Uterus (tissue), 4 donors: ENCODE measurements around the gene STIM2. TPM values are rescaled to one million over a fixed set of nuclear protein-coding genes. Genes with fewer than 3 reads are reported as not detected.

Experiments used
- DNase-seq, 2 donors: peaks; one replicate each; pipeline ENCODE4 v3.0.0-alpha.2; 2019 to 2020
- H3K27ac ChIP-seq, 2 donors: fragments of 200-600 bp; sonication (generic); 1 replicate in 1 of 2; 2 replicates in 1 of 2; pipeline ENCODE4 v1.5.1; 2016 to 2018
- H3K27me3 ChIP-seq, 2 donors: fragments of 200-600 bp; sonication (generic); one replicate each; pipeline ENCODE4 v1.5.1; 2018 to 2019; ENCODE audit warnings: control low read depth in 1 of 2
- H3K36me3 ChIP-seq, 2 donors: fragments of 200-600 bp; sonication (generic); one replicate each; pipeline ENCODE4 v1.5.1; 2019; ENCODE audit warnings: control low read depth in 1 of 2
- H3K4me1 ChIP-seq, 2 donors: fragments of 200-600 bp; sonication (generic); one replicate each; pipeline ENCODE4 v1.5.1; 2018 to 2019; ENCODE audit warnings: control low read depth in 1 of 2
- H3K4me3 ChIP-seq, 2 donors: fragments of 200-600 bp; sonication (generic); 1 replicate in 1 of 2; 2 replicates in 1 of 2; pipeline ENCODE4 v1.5.1; 2018 to 2019; ENCODE audit warnings: mild to moderate bottlenecking in 1 of 2
- H3K9me3 ChIP-seq, 2 donors: fragments of 200-600 bp; sonication (generic); one replicate each; pipeline ENCODE4 v1.5.1; 2019; ENCODE audit warnings: control low read depth in 1 of 2
- POLR2A ChIP-seq, 2 donors: fragments of 450-650 bp; IDR thresholded peaks; one replicate each; pipeline ENCODE4 v1.6.1; 2016; ENCODE audit warnings: antibody characterized with exemption in 2 of 2, mild to moderate bottlenecking in 1 of 2, moderate library complexity in 1 of 2
- intact Hi-C: fragments of 100-400 bp; cut with DNase I; formaldehyde crosslinking; loops from one replicate; pipeline ENCODE4 v1.15.1; 2023; ENCODE audit warnings: low total_unique reads
- total RNA-seq, 4 donors: library from RNA; depleted of rRNA in 3 of 4; stranded (reverse); fragments of >200 nt in 3 of 4; gene quantifications; one replicate each; pipeline versions ENCODE4 v1.1.0 to v1.2.4, GENCODE V29; 2014 to 2023
- TF ChIP-seq, protein P1 (sequence below), 4 experiments: fragments of 200-600 bp in 2 of 4; fragments of 450-650 bp in 2 of 4; sonication (generic) in 2 of 4; IDR thresholded peaks; one replicate each; pipeline ENCODE4 v1.5.1; 2016 to 2019; ENCODE audit warnings: antibody characterized with exemption in 4 of 4, mild to moderate bottlenecking in 2 of 4, moderate library complexity in 1 of 4
- donor health status: DM: yes; HTN: yes; CAD: no.

STIM2 gene
- total RNA-seq, 4 donors from 2014 or later: 27.9 to 38.2 (median 29.4) TPM

DNA sequence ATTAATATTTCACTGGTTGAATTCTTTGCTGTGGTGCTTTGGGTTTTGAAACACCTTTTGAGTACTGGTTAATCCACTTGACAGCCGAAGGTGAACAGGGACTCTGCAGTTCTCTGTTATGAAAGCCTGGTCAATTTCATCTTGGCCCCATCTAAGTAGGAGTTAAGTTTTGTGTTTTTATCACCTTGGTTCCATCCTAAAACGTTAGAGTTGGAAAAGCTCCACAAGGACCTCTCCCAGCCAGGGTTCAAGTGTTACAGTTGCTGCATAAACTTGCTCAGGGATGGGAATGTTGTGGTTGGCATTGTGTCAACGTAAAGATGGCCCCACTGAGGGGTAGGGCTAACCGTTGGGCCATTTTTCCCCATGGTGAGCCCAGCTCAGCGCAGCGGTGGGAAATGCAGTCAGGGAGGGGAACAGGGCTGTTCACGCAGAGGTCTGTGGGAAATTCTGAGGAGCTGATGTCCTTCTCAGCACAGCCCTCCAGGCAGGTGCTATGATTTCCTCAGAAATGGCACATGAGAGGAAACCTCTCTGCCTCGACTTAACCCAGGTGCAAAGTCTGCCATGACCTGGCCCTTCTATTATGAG lies 188.7 kb downstream of the STIM2 start:
- TF ChIP-seq, protein P1, sequence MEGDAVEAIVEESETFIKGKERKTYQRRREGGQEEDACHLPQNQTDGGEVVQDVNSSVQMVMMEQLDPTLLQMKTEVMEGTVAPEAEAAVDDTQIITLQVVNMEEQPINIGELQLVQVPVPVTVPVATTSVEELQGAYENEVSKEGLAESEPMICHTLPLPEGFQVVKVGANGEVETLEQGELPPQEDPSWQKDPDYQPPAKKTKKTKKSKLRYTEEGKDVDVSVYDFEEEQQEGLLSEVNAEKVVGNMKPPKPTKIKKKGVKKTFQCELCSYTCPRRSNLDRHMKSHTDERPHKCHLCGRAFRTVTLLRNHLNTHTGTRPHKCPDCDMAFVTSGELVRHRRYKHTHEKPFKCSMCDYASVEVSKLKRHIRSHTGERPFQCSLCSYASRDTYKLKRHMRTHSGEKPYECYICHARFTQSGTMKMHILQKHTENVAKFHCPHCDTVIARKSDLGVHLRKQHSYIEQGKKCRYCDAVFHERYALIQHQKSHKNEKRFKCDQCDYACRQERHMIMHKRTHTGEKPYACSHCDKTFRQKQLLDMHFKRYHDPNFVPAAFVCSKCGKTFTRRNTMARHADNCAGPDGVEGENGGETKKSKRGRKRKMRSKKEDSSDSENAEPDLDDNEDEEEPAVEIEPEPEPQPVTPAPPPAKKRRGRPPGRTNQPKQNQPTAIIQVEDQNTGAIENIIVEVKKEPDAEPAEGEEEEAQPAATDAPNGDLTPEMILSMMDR (IDR thresholded peaks at IDR 0.05): no peak
- no peak for TF ChIP-seq POLR2A (IDR thresholded peaks at IDR 0.05)
- H3K36me3 ChIP-seq: no peaks in the 10 kb centered on the region
- intact Hi-C loops: no loop called here

DNA sequence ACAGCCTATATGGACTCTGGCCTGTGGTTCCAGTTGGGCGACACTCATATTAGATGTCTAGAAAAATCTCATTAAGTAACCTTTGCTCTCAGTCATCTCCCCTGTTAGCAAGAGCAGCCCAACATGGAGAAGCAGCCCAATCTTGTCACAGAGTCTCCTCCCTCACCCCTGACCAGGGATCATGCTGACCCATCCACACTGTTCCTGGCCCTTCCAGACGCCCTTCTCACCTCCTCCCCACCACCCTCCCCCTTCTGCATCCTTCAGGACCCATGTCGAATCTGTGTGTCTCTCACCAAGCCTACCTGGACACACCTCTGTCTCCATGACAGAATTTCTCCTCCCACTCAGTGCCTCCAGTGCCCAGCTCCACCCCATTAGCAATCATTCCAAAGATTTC lies 190.1 kb downstream of the STIM2 start:
- intact Hi-C loops: no loop called here
- no peak overlapping the region for H3K27ac ChIP-seq
- no peaks in the 10 kb centered on the region for H3K27me3 ChIP-seq
- no peak overlapping the region for H3K4me3 ChIP-seq
- H3K4me1 ChIP-seq: no peaks in the 10 kb centered on the region
- no peaks in the 10 kb centered on the region for H3K36me3 ChIP-seq
- H3K9me3 ChIP-seq: no peaks in the 10 kb centered on the region
- TF ChIP-seq, protein P1 (IDR thresholded peaks at IDR 0.05): no peak
- TF ChIP-seq POLR2A (IDR thresholded peaks at IDR 0.05): no peak
- DNase-seq: no peak

More for the DNA sequence above, 188.7 kb downstream of the STIM2 start:
- H3K4me3 ChIP-seq: no peak overlapping the region
- DNase-seq: no peak
- H3K27ac ChIP-seq: no peak overlapping the region
- peaks cover 0 to 3% of the 10 kb centered on the region in 2 donors for H3K27me3 ChIP-seq
- H3K4me1 ChIP-seq: no peaks in the 10 kb centered on the region
- H3K9me3 ChIP-seq: no peaks in the 10 kb centered on the region

DNA sequence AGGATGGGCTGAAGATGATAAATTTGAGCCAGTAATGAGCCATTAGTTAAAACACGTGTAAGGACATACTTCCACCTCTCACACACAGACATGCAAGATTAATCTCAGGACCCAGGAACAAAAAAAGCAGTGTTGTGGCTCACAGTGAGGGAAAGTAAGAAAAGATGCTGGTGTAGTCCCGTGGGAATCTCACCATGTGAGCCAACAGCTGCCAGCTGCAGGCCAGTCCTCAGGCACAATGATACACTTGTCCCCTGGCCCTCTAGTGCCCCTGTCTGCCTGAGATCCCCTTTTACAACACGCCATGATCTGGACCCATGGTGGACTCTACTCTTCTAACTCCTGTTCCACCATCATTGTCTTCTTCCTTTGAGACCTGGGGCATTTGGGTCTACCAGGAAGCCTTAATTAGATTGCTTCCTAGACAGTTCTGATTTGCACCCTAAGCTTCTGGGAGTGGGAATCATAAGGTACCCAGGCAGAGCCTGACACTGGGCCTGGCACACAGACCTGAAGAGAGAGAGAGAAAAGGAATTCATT lies 194.7 kb downstream of the STIM2 start:
- Histone ChIP-seq H3K27me3 (no peaks in the 10 kb centered on the region), H3K36me3 (no peaks in the 10 kb centered on the region), H3K4me3 (no peak overlapping the region), H3K9me3 (no peaks in the 10 kb centered on the region), H3K4me1 (no peaks in the 10 kb centered on the region), H3K27ac (no peak overlapping the region)
- intact Hi-C loops: no loop called here
- TF ChIP-seq, protein P1 (IDR thresholded peaks at IDR 0.05): no peak
- no peak for TF ChIP-seq POLR2A (IDR thresholded peaks at IDR 0.05)
- no peak for DNase-seq

DNA sequence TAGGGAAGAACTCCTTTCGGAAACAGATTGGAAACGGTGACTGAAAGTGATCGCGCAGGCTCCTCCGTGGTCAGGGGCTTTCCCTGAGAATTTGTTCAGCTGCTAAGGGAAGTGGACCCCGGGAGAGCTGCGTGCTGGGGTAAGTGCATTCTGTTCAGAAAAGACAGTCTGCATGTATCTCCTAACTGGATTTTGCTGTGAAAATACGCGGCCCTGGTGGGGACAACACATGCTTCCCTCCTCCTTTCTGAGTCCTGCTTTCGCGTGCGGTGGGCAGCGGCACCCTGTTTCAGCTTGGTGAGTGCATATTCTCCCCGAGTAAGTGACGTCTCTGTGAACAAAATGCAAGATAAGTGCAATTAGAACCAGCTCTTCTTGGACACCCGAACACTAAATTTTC lies 195.6 kb downstream of the STIM2 start:
- intact Hi-C loops: no loop called here
- no peak for DNase-seq
- TF ChIP-seq, protein P1 (IDR thresholded peaks at IDR 0.05): no peak
- TF ChIP-seq POLR2A (IDR thresholded peaks at IDR 0.05): no peak

DNA sequence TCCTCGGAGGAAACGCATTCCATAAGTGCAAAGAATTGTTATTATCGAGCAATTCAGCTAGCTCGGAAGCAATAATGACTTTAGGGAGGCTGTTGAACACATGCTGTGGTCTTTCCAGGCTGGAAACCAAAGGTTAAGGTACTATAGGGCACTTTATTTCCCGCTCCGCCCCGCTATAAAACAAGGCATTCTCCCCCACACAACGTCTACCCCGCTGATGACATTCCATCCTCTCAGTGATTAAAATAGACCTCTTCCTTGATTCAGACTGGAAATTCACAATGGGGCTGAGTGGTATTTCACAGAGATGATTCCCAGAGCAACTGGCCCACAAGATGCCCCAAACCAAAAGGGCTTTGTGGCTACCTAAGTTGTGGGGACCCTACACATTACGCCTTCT lies 196.4 kb downstream of the STIM2 start:
- Histone ChIP-seq H3K4me1 (no peaks in the 10 kb centered on the region), H3K27ac (no peak overlapping the region), H3K27me3 (no peaks in the 10 kb centered on the region), H3K36me3 (no peaks in the 10 kb centered on the region), H3K4me3 (no peak overlapping the region), H3K9me3 (no peaks in the 10 kb centered on the region)
- intact Hi-C loops: no loop called here
- no peak for TF ChIP-seq POLR2A (IDR thresholded peaks at IDR 0.05)
- TF ChIP-seq, protein P1 (IDR thresholded peaks at IDR 0.05): no peak
- no peak for DNase-seq

More for the DNA sequence above, 195.6 kb downstream of the STIM2 start:
- Histone ChIP-seq H3K4me1 (no peaks in the 10 kb centered on the region), H3K9me3 (no peaks in the 10 kb centered on the region), H3K27me3 (no peaks in the 10 kb centered on the region), H3K36me3 (no peaks in the 10 kb centered on the region), H3K27ac (no peak overlapping the region), H3K4me3 (no peak overlapping the region)
